ENCODE measurements around the gene RASGRP1. TPM values are rescaled to one million over a fixed set of nuclear protein-coding genes. Genes with fewer than 3 reads are reported as not detected.

The RASGRP1 gene
- total RNA-seq = under 0.01 and 0.11 TPM in 2 replicates

DNA sequence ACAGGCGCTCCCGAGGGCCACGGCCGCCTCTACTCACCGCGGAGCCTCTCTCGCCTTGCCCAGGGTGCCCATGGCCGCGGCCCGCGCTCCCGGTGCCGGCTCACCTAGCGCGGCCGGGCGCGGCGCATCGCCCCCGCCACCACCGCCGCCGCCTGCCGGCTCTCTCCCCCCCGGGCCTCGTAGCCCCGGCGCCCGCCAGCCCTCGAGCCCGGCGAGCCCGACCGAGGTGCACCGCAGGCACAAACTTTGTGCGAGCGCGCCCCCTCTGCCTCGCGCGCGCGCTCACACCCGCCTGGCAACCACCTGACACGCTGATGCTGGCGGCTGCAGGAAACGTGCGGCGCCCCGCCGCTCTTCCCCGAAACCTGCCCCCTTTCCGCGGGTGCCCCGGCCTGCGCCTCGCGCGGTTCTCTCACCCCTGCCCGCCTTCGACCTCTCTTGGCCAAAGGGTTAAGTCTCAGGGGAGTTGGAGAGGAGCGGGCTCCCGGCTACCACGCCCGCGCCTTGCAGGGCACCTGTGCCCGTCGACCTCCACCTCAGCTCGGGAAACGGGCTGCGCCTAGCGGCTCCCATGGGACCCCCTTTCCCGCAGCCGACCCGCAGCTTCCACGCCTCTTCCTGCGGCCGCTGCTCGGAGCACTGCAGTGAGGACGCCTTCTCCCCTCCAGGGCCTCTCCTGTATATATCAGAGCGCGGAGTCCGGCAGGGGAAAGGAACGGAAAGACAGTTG, at the start of gene RASGRP1:
Gene RASGRP1, minus strand, starts transcription at position 258 of the 730 bp plus-strand sequence. Its CDS starts 186 bp downstream, at position 72.

DNA sequence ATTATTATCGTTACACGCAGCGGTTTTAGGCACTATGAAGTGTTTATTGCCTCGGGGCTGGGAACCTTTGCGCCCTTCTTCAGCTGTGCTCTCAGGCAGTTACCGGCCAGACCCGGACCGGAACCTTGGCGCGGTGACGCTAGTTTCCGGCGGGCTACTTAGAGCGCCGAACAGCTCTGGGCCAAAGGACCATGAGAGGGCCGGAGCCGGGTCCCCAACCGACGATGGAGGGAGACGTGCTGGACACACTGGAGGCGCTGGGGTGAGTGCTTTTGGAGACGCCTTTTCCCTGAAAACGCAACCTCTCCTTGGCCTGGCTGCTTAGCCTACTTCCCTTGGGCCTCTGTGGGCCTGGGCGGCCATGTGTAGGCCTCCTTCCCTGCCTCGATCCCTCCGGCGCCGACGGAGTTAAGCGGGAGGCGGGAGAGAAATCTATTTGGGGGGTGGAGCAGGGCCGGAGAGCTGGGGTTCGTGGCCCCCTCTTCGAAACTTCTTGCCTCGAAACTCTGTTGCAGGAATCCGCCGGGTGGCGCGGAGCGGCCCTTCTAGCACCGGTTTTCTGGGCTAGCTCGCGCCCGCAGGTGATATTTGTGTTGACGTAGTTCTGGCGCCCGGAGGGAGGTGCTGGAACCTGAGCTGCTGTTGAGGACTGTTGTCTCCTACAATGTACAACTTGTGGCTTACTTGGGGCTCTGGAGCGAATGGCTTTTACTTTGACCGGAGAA, 110.5 kb downstream of the RASGRP1 start, which contains the start of gene FAM98B:
Gene FAM98B, plus strand, starts transcription at position 157 of the 725 bp plus-strand sequence. Its CDS starts 35 bp downstream, at position 192.

Other genes starting within 250 kb of the RASGRP1 start
- gene FAM98B, start 110.7 kb downstream of the RASGRP1 start, total RNA-seq = 12.0 and 13.4 TPM in 2 replicates